Stimulated activated naive CD4-positive, alpha-beta T cell treated with Interleukin-2 at 50 U/mL for 16 hours (primary cell): ENCODE measurements around the gene DYRK1A.

Source experiments
- DNase-seq: peaks from one replicate; lab custom pipeline; 2025; lab: John Stamatoyannopoulos, UW

DYRK1A gene

DNA sequence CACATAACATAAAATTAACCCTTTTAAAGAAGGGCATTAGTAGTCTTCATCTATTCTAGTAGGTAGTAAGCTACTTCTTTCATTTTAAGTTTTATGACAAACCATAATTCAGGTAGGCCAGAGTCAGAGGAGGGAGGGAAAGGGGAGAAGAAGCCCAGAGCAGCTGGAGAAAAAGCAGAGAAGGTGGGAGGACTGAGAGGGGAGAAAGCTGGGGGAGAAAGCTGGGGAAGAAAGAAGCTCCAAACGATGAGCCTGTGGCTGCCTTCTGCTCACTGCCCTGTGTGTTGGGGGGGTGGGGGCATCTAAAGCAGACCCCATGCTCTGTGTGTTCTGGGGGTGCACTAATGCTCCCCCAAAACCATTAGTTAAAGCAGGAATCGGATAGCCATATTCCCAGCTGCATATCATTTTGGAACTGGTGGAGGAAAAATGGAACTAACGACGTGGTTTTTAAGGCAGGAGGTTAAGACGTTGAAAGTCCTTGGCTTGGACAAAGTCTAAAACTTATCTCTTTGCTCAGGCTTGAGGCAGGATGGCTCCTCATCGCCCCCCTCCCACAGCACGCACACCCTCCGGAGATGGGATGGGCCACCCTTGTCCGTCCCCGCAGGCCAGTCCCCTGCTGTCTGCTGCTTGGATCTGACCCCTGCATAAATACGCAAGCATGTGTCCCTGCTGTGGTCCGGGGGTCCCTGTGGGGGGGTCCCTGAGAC, 184.2 kb downstream of the DYRK1A start:
- DNase-seq, result no peak

DNA sequence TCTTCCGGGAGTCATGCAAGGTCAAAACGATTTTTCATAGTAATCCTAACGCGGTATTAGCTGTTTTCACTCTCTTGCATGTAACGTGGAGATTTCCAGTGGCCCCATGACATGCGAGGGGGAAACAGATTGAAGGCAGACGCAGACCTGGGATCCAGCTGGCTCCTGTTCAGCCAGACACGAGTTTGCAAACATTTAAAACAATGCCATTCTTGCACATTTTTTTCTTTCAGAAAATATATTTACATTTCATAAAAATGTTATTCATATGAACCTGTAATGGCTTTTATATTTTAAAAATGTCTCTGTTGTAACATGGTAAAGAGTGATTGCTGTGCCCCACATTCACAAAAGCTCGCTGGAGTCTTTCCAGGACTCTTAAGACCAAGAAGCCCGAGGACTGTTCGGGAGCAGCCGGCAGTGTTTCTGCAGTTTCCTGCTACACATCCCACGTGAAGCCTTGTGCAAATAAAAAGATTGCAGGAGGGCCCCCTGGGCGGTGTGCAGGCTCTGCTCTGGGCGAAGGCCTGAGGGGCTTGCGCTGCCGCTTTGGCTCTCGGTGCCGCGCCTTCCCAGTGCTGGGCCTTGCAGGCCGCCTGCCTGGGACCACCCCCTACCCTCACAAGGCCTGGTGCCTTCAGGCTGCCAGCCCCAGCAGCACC, 184.9 kb downstream of the DYRK1A start:
- DNase-seq, result no peak

DNA sequence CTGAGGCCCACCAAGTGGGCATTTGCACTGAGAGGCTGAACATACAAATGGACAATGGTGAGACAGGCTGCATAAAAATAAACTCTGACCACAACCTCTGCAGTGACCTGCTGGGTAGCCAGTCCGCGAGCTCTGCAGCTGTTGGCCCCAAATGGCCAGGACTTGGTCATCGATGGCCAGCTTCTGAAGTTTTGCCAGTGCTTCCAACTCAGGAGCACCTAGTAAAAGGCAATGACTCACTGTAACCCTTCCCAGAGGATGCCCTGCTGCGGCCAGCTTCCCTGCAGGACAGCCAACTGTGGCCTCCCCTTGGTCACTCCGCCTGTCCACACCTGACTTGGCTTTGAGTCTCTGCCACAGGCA, 185.4 kb downstream of the DYRK1A start:
- no peak for DNase-seq

DNA sequence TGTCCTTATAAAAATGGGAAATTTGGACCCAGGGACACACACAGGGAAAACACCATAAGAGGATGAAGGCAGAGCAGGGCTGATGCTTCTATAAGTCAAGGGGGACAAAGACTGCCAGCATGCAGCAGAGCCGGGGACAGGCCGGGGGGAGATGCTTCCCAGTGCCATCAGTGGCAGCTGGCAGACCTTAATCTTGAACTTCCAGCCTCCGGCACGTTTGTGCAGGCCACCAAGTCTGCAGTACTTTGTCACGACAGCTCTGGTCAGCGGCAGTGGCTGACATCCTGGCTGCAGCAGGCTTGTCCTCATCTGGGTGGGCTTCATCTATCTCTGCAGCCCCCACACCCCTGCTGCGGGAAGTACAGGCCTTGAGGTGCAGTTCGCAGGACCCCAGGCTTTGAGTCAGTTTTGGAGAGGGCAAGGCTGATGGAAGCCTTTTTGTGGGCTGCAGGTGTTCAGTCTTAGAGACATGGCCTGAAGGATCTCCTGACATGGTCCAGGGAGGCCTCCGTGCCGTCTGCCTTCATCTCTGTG, 186.0 kb downstream of the DYRK1A start:
- DNase-seq, result no peak

DNA sequence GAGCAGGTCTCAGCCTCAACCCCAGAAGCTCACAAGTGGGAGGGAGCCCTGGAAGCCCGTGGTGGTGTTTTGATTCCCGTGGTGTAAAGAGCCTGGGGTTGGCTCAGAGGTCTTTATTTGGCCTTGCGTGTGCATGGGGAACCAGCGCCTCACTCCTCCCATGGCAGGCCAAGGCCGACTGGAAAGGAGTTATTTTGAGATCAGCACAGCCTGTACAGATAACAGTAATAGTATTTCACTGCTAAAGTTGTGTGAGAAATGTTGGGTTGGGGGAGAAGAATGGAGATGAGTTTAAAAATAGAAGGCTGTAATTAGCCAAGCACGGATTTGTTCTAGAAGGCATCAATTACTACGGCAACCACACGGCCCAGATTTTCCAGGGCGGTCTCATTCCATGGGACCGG, 186.5 kb downstream of the DYRK1A start:
- no peak for DNase-seq

DNA sequence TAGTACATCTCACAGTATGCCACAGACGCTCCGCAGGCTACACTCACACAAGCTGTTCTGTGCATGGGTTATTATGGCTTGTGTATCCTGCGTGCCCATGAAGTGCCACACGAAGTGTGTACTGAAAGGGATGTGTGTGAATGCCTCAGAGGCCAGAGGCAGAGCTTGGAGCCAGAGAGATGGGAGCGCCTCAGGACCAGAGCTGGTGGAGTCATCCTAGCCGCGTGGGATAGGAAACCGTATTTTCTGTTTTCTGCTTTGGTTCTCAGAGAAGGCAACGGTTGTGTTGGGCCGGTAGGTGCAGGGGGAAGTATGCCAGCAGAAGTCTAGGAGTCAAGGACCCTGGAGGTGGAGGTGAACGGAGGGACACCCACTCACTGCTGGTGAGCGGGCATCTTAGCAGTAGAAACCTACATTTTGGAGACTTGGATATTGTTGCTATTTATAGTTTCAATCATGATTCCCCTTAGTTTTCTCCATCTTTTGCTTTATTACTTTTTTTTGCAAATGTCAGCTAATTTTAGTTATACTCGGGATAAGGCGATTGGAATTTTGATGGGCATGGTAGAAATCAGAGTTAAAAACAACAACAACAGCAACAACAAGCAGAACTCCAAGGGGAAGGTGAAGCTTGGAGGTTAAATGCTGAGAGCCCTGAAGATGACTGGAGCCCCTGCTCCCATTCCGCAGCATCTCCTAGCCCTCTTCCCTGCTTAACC, 188.2 kb downstream of the DYRK1A start:
- DNase-seq, result no peak

DNA sequence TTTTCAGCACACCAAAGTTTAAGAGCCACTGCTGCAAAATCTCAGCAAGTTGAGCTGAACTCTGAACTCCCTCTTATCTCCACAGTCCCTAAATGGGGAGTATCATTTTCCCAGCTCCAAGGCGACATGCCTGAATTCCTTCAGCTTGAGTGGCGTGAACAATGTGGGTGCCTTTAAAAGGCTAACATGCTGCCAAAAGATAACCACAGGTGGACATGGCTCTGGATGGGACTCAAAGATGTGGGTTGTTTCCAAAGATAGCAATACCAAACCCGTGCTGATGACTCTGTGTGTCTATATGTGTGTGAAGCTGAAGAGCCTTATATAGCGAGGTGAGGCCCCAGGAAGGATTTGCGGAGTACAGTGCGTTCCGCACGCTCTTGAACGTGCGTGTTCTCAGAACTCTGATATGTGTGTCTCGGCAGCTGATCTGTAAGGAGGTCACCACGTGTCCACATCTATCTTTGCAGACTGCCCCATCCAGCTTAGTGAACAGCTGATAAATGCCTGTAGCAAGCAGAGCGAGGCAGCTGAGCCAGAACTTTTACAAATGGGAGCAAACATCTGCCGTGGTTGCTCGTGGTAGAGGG, 189.2 kb downstream of the DYRK1A start:
- no peak for DNase-seq

DNA sequence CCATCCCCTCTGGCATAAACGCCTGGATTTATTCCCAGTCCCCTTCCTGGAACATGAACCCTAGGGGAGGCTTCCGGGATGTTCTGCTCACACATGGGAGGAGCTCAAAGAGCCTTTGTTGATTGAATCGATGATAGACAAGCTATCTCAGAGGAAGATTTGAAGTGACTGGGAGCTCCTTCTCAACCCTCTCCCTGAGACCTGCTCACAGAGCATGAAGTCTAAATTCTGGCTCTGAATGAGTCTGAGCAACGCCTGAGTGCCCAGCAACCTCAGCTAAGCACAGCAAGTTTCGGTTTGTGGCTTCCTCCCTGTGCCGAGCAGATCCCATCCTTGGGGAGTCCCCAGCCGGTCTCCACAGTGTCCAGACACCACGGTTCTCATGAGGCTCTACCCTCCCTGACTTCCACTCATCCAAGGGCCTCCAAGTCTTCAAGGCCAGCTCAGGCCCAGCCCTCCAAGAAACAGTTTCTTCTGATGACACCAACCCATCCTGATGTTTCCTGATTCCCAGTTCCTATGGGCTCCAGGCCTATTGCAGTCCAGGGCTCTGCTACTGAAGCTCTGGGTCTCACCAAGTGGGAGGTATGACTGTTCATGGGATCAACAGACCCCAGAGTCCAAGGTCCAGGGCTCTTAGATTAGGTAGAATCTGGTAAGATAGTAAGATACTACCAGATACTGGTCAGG, 190.8 kb downstream of the DYRK1A start:
- DNase-seq, result no peak

DNA sequence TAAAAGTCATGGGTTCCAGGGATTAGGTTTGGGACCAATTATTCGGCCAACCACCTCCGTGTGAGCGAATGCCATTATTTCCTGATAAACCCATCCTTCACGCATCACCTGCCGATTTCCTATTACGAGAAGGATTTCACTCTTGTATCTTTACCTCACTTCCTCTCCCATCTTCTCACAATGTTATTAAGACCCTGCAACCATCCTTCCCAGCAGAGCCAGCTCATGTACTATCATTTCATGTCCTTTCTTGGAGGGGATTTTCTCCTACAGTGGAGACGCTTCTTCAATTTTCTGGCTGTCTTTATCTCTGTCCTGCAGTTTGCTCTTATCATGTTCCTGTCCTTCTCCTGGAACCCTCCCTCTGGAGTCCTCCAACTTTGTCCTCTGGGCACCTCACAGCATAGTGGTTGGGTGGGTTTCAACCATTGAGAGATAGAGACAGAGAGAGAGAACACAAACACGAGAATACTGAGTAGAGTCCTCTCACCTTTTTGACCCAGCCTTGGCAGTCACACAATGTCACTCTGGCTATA, 192.2 kb downstream of the DYRK1A start:
- DNase-seq, result no peak

DNA sequence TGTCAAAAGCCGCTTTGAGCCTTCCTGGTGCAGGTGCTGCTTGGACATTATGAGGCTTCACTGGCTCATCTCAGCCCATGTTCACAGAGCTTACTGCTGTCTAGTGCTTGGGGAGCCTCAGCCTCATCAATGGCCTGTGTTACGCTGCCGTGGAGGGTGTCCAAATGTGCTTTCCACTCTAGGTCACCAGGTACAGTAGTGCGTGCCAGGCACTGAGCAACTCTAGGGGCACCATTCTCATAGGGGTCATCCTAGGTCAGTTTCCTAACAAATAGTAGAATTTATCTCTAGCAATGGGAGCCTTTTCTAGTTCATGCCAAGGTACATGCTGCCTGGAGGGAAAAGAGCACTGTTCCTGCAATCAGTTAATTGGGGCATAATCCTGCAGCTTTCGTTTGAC, 193.8 kb downstream of the DYRK1A start:
- no peak for DNase-seq

DNA sequence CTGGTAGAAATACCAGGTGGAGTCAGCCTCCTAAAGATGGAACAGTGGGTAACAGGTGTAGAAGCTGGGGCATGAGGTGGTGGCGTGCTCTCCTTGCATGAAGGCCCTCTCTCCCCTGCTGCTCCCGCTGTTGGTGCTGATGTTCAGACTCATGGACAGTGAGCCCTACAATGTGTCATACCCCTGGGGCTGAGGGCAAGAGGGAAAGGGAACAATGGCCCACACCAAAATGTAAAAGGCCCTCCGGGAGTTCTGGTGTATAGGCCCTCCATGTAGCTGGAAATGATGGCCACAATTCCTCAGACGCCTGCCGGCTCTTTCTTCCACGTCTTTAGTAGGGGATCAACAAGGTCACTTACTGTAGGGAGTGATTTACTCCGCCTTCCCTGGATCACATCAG, 194.9 kb downstream of the DYRK1A start:
- DNase-seq, result no peak

DNA sequence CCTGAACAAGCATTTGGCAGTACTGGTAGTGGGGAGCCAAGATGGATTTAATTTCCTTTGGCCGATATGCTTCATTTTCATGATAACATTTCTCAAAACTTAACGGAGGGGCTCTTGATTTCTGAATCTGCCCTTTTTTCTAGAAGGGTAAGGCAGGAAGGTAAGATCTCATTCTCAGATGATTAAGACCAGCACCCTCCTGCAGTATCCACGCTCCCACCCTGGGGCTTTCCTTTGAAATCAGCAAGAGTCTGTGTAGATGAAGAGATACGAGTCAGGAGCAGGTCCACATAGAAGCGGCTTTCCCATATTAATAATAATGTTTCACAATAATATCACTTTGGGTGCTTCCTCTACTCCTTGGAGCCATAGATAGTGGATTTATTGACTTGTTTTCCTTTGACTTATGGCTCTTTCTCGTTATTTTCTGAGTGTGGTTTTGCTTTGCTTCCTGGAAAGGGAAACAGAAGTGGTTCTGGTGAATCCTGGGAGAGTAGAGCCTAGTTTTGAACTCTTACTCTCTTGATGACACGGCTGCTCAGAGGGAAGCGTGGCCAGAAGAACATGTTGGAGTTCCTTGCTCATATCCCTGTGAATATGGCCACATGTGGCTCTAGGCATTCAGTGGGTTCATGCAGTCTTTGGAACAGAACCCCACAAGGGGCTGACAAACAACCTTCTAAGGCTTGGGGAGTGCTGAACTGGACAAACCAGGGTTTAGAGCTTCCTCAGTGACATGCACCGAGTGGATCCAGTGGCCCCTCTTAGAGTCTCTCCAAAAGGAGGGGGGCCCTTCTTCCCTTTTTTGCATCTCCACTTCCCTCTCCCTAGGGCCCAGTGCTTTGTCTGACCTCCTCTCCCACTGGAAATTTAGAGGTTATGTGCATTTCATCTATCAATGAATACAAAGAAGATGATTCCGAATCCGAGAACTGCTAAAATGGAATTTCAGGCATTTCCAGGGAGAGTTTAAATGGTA, 195.7 kb downstream of the DYRK1A start:
- DNase-seq, result no peak

DNA sequence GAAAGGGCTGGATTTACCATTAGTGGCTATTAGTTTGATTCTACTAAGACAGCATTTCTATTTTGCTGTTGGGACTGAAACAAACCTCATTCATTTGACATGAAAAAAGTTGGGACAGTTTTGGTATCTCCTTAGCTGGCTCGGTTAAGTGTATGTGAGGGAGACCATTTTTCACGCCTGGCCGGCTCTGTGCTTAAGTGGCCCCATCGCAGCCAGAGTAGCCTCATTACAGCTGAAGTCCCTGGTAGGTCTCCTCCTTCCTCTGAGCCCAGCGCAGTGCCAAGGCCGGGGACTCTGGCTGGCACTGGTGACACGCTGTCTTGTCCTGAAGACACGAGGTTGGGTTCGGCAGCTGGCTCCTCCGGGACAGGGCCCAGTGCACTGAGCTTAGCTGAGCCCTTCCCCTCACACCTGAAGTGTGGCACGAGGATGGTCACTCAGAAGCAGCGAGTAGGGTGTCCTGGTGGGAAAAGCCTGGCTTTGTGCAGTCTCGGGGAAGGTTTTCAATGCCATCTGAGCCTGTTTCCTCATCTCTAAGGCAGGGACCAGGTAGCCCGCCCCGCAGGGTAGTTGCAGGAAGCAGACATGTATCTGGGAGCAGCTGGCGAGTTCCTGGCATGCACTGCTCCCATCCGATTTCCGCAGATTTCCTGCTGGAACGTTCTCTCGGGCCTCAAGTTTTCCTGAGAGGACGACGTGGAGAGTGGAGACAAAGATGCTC, 196.5 kb downstream of the DYRK1A start:
- no peak for DNase-seq

DNA sequence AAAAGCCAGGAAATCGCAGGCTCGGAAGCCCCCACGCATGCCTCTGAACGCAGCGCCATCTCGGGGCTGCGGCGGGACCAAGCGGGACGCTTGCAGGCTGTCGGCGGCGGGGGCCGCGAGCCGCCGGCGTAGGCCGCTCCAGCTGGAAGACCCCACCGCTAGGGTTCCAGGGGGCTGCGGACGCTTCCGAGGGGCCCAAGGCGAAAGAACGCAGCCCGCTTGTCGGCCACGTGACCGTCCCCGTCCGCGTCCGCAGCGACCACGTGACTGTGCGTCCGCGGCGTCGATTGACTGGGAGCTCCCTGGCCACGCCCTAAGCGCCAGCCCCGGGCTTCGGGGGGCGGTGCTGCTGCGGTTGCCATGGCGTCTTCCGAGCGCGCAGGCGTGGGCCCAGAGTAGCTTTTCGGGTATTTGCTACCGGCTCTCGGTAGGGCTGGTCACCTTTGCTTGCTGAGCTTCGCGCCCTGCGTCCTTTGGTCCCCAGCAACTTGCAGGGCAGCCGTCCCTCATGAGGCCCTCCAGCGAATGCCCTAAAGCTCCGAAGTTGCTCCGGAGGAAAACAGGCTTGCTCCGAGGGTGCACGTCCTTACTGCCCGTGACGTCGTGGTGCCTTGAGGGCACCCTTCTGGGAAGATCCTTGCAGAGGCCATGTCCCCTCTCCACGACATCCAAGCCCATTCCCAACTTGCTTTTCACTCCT, 197.2 kb downstream of the DYRK1A start:
- peak; percentile 89 for DNase-seq

DNA sequence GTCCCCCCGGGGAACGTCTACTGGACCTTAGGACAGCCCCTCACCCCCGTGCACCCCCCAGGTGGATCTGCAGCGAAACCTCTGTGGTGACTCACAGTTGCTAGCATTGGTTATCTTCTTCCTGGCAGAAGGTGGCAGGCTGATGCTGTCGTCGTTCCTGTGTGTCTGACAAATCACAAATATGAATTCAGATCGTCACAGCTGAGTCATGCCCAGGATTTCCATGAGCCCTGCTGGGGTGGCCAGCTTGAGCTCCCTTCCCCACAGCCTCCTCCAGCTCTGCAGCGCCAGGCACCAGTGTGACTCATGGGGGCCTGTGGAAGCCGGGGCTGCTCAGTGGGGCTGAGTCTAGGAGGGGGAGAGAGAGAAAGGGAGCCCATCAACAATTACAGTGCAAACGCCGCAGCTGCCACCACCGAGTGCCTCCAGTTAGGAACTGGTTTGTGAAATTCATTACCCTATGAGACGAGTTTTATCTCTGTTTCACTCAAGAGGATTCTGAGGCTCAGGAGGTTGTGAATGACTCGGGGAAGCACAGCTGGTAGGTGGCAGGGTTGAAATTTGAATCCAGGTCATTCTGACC, 197.9 kb downstream of the DYRK1A start:
- DNase-seq, result peak; percentile 91

DNA sequence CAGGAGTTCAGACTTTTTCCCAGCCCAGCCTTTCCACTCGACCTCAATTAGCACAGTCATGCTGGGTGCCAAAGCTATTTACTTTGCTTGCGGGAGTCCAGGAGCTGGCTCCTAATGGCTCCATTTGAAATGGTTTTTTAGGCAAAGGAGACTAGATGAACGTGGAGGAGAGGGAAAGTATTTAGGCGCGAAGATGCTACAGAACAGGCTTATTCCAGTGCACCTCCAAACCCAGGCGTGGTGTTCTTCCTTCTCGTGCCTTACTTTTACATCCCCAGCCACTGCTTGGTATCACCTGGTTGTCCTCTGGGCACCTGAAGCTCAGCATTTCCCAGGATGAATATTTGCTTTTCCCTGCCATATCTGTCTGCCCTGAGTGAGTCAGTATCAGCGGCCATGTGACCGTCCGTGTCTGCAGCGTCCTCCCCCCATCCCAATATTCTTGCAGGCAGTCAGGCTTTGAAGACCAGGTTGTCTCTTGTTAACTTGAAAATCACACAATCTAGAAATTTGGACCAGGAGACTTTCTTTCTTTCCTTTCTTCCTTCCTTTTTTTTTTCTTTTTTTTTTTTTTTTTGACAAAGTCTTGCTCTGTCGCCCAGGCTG, 198.5 kb downstream of the DYRK1A start:
- no peak for DNase-seq

DNA sequence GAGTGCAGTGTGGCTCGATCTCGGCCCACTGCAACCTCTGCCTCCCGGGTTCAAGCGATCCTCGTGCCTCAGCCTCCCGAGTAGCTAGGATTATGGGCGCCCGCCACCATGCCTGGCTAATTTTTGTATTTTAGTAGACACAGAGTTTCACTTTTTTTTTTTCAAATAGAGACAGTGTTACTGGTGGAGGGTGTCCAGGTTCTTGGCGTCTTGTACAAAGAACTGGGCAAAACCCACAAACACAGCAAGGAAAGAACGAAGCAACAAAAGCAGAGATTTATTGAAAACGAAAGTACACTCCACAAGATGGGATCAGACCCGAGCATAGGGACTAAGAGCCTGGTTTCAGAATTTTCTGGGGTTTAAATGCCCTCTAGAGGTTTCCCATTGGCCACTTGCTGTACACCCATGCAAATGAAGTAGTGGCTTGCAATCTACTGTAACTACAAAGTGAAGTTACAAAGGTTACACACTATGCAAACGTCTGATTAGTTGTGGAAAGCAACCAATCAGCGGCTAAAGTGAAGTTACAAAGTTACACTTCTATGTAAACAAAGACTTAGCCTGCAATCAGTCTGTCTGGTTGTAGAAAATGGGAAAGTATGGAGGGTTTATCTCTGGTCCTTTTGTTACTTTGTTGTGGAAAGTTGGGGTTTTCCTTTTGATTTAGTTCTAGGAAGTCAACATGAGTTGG, 199.1 kb downstream of the DYRK1A start:
- no peak for DNase-seq
